ENCODE data around the gene CYP2E1.
"Not testable (repeated sequence)": the region's sequence is repeated elsewhere in the genome, so short reads cannot be mapped to it uniquely, and the experiment has no call there.

DNA sequence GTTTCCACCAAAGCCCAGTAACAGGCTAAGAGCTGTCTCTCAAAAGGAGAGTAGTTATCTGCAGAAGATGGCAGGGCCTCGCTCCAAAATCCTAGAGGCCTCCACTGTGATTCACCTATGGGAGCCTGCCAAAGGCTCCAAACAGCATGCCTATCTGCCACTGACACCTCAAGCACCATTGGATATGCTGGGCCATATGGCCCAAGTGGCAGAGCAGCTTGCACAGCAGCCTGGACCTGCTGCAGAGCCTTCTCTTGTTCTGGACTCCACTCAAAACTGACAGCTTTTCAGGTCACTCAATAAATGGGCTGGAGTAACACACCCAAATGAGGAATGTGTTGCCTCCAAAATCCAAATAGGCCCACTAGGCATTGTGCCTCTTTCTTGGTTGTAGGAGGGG lies 28.0 kb upstream of the CYP2E1 start:
- TF ChIP-seq, protein P1, sequence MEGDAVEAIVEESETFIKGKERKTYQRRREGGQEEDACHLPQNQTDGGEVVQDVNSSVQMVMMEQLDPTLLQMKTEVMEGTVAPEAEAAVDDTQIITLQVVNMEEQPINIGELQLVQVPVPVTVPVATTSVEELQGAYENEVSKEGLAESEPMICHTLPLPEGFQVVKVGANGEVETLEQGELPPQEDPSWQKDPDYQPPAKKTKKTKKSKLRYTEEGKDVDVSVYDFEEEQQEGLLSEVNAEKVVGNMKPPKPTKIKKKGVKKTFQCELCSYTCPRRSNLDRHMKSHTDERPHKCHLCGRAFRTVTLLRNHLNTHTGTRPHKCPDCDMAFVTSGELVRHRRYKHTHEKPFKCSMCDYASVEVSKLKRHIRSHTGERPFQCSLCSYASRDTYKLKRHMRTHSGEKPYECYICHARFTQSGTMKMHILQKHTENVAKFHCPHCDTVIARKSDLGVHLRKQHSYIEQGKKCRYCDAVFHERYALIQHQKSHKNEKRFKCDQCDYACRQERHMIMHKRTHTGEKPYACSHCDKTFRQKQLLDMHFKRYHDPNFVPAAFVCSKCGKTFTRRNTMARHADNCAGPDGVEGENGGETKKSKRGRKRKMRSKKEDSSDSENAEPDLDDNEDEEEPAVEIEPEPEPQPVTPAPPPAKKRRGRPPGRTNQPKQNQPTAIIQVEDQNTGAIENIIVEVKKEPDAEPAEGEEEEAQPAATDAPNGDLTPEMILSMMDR (IDR thresholded peaks at IDR 0.05) = not testable (repeated sequence)
- TF ChIP-seq POLR2A (IDR thresholded peaks at IDR 0.05) = not testable (repeated sequence)

Data from esophagus squamous epithelium (tissue), 4 donors.